ENCODE data around the gene STXBP5. TPM values are rescaled to one million over a fixed set of nuclear protein-coding genes. Genes with fewer than 3 reads are reported as not detected.
A peak's percentile ranks its signal among the peaks of the same experiment; 100 is the strongest.

The STXBP5 gene
- total and polyA plus RNA-seq, 9 of the 15 experiments (the other 6 are each of a cell fraction or from before 2014, with no cell fraction given): 23.3 to 172 (median 71.5) TPM

DNA sequence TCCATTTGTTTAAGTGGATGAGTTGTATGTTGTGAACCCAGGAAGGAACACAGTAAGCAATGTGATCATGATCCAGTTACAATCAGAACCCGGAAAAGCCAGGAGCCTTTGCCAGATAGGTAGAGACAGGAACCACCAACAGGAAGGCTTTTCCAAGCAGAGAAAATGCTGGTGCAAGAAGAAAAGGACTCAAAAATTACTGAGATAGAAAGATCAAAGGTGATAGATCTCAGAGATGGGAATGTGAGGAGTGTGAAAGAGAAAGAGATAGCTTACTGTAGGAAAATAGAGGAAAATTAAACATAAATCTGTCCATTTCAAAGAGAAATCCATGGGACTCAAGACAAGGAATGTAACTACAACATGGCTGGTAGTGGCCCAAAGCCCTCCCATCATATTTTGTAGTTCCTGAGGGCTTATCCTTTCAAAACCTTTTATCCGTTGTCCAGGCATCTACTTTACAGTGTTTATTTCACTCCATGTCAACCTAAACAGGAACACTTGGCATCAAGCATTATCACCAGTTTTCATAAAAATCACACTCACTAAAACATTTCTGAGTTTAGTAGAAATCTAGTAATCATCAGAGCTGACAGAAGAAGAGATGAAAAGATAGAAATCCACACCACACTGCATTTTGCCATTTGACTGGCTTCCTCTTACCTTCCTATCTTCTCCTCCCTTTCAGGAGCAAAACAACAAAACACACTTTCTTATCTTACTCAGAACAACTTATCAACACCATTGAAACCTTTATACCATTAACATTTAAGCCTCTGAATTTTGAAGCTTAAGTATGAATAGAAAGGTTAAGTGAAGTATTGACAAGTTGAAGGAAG is 44.5 kb upstream of the STXBP5 start (continued):
- TF ChIP-seq, protein P1, sequence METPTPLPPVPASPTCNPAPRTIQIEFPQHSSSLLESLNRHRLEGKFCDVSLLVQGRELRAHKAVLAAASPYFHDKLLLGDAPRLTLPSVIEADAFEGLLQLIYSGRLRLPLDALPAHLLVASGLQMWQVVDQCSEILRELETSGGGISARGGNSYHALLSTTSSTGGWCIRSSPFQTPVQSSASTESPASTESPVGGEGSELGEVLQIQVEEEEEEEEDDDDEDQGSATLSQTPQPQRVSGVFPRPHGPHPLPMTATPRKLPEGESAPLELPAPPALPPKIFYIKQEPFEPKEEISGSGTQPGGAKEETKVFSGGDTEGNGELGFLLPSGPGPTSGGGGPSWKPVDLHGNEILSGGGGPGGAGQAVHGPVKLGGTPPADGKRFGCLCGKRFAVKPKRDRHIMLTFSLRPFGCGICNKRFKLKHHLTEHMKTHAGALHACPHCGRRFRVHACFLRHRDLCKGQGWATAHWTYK (CRISPR knock-in tag; IDR thresholded peaks at IDR 0.05): no peak
- no peak; the same call in 1 of the 2 replicates for TF ChIP-seq PHB2 (IDR thresholded peaks at IDR 0.05; ENCODE audit: low read depth)
- TF ChIP-seq GTF2F1 (IDR thresholded peaks at IDR 0.05; ENCODE audit: low read depth, low read length): no peak
- TF ChIP-seq XRCC3 (IDR thresholded peaks at IDR 0.05): no peak
- peak; percentile 25; the same call in 1 of the 2 replicates for TF ChIP-seq MYC (IDR thresholded peaks at IDR 0.05; ENCODE audit: low read depth, low read length)
- TF ChIP-seq MYC (CRISPR knock-in tag; IDR thresholded peaks at IDR 0.05; ENCODE audit: borderline replicate concordance, low read depth): no peak
- TF ChIP-seq, protein P2, sequence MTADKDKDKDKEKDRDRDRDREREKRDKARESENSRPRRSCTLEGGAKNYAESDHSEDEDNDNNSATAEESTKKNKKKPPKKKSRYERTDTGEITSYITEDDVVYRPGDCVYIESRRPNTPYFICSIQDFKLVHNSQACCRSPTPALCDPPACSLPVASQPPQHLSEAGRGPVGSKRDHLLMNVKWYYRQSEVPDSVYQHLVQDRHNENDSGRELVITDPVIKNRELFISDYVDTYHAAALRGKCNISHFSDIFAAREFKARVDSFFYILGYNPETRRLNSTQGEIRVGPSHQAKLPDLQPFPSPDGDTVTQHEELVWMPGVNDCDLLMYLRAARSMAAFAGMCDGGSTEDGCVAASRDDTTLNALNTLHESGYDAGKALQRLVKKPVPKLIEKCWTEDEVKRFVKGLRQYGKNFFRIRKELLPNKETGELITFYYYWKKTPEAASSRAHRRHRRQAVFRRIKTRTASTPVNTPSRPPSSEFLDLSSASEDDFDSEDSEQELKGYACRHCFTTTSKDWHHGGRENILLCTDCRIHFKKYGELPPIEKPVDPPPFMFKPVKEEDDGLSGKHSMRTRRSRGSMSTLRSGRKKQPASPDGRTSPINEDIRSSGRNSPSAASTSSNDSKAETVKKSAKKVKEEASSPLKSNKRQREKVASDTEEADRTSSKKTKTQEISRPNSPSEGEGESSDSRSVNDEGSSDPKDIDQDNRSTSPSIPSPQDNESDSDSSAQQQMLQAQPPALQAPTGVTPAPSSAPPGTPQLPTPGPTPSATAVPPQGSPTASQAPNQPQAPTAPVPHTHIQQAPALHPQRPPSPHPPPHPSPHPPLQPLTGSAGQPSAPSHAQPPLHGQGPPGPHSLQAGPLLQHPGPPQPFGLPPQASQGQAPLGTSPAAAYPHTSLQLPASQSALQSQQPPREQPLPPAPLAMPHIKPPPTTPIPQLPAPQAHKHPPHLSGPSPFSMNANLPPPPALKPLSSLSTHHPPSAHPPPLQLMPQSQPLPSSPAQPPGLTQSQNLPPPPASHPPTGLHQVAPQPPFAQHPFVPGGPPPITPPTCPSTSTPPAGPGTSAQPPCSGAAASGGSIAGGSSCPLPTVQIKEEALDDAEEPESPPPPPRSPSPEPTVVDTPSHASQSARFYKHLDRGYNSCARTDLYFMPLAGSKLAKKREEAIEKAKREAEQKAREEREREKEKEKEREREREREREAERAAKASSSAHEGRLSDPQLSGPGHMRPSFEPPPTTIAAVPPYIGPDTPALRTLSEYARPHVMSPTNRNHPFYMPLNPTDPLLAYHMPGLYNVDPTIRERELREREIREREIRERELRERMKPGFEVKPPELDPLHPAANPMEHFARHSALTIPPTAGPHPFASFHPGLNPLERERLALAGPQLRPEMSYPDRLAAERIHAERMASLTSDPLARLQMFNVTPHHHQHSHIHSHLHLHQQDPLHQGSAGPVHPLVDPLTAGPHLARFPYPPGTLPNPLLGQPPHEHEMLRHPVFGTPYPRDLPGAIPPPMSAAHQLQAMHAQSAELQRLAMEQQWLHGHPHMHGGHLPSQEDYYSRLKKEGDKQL (CRISPR knock-in tag; IDR thresholded peaks at IDR 0.05; ENCODE audit: borderline replicate concordance): no peak
- no peak; the same call in 1 of the 2 replicates for TF ChIP-seq RBFOX2 (IDR thresholded peaks at IDR 0.05; ENCODE audit: low read depth, low read length)
- TF ChIP-seq, protein P3, sequence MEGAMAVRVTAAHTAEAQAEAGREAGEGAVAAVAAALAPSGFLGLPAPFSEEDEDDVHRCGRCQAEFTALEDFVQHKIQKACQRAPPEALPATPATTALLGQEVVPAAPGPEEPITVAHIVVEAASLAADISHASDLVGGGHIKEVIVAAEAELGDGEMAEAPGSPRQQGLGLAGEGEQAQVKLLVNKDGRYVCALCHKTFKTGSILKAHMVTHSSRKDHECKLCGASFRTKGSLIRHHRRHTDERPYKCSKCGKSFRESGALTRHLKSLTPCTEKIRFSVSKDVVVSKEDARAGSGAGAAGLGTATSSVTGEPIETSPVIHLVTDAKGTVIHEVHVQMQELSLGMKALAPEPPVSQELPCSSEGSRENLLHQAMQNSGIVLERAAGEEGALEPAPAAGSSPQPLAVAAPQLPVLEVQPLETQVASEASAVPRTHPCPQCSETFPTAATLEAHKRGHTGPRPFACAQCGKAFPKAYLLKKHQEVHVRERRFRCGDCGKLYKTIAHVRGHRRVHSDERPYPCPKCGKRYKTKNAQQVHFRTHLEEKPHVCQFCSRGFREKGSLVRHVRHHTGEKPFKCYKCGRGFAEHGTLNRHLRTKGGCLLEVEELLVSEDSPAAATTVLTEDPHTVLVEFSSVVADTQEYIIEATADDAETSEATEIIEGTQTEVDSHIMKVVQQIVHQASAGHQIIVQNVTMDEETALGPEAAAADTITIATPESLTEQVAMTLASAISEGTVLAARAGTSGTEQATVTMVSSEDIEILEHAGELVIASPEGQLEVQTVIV (CRISPR knock-in tag; IDR thresholded peaks at IDR 0.05; ENCODE audit: borderline replicate concordance): no peak
- TF ChIP-seq CEBPB (tag; IDR thresholded peaks at IDR 0.05): no peak
- no peak for TF ChIP-seq SRSF1 (IDR thresholded peaks at IDR 0.05; ENCODE audit: low read depth, low read length)
- TF ChIP-seq, protein P4, sequence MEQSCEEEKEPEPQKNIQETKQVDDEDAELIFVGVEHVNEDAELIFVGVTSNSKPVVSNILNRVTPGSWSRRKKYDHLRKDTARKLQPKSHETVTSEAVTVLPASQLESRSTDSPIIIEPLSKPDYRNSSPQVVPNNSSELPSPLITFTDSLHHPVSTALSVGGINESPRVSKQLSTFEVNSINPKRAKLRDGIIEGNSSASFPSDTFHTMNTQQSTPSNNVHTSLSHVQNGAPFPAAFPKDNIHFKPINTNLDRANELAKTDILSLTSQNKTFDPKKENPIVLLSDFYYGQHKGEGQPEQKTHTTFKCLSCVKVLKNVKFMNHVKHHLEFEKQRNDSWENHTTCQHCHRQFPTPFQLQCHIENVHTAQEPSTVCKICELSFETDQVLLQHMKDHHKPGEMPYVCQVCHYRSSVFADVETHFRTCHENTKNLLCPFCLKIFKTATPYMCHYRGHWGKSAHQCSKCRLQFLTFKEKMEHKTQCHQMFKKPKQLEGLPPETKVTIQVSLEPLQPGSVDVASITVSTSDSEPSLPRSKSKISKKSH (CRISPR knock-in tag; IDR thresholded peaks at IDR 0.05): no peak
- TF ChIP-seq, protein P5, sequence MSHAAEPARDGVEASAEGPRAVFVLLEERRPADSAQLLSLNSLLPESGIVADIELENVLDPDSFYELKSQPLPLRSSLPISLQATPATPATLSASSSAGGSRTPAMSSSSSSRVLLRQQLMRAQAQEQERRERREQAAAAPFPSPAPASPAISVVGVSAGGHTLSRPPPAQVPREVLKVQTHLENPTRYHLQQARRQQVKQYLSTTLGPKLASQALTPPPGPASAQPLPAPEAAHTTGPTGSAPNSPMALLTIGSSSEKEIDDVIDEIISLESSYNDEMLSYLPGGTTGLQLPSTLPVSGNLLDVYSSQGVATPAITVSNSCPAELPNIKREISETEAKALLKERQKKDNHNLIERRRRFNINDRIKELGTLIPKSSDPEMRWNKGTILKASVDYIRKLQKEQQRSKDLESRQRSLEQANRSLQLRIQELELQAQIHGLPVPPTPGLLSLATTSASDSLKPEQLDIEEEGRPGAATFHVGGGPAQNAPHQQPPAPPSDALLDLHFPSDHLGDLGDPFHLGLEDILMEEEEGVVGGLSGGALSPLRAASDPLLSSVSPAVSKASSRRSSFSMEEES (CRISPR knock-in tag; IDR thresholded peaks at IDR 0.05): no peak

Measured in K562 (cell line).